Esophagus muscularis mucosa (tissue), 4 donors: ENCODE results near the gene SLCO3A1.

ENCODE experiments used
- CTCF ChIP-seq, 3 experiments: fragments of 200-600 bp in 2 of 3; fragments of 450-650 bp in 1 of 3; sonication (generic) in 2 of 3; IDR thresholded peaks; one replicate each; pipeline ENCODE4 v1.5.1; 2017 to 2019; ENCODE audit warnings: antibody characterized with exemption in 3 of 3, mild to moderate bottlenecking in 2 of 3, moderate library complexity in 1 of 3
- EP300 ChIP-seq: sonication (generic); formaldehyde crosslinking; IDR thresholded peaks from one replicate; pipeline ENCODE4 v1.6.1; 2017; ENCODE audit warnings: antibody characterized with exemption
- POLR2A ChIP-seq: fragments of 450-650 bp; IDR thresholded peaks from one replicate; pipeline ENCODE4 v1.6.1; 2017; ENCODE audit warnings: antibody characterized with exemption, moderate library complexity, mild to moderate bottlenecking, low read depth
- POLR2AphosphoS5 ChIP-seq, 2 donors: sonication (generic); formaldehyde crosslinking; IDR thresholded peaks; one replicate each; pipeline ENCODE4 v1.6.1; 2017; ENCODE audit warnings: antibody characterized with exemption in 2 of 2

- TF ChIP-seq CTCF (IDR thresholded peaks at IDR 0.05), result no peak
- no peak for TF ChIP-seq POLR2A
- TF ChIP-seq EP300, result no peak
- no peak for TF ChIP-seq POLR2AphosphoS5 (IDR thresholded peaks at IDR 0.05)
Observed at GRCh38 chr15:91892436-91892835, 38.9 kb downstream of the SLCO3A1 start.
